ENCODE measurements around the gene NMU.

GRCh38 chr4:55575513-55575912, 60.6 kb downstream of the NMU start:
- no peak for TF ChIP-seq TCF7L2 (IDR thresholded peaks at IDR 0.05; ENCODE audit: borderline replicate concordance, low read depth, low read length)
- TF ChIP-seq CTCF (tag by site-specific recombination; IDR thresholded peaks at IDR 0.05), result no peak
- no peak for TF ChIP-seq RBAK (tag by site-specific recombination; IDR thresholded peaks at IDR 0.05)
- no peak for TF ChIP-seq ZNF660 (tag by site-specific recombination; IDR thresholded peaks at IDR 0.05)
- no peak for TF ChIP-seq ZNF513 (tag by site-specific recombination; IDR thresholded peaks at IDR 0.05)
